ENCODE results near the gene DST. TPM values are rescaled to one million over a fixed set of nuclear protein-coding genes. Genes with fewer than 3 reads are reported as not detected.

DST gene
- total RNA-seq, 1 donor from 2014 or later, result 124 TPM

- H3K27ac Mint-ChIP-seq (ENCODE audit: unreplicated experiment), result no peak overlapping the region
- H3K27me3 Mint-ChIP-seq (ENCODE audit: low read depth), result no peaks in the 10 kb centered on the region
- DNase-seq (ENCODE audit: low read depth, low spot score), result no peak
- H3K36me3 Mint-ChIP-seq (ENCODE audit: low read depth), result peaks cover 6% of the 10 kb centered on the region
- no peaks in the 10 kb centered on the region for H3K4me1 Mint-ChIP-seq
- no peaks in the 10 kb centered on the region for H3K9me3 Mint-ChIP-seq
- H3K4me3 Mint-ChIP-seq, result no peak overlapping the region
- no peak for TF ChIP-seq CTCF (conservative IDR thresholded peaks at IDR 0.05)
Observed at GRCh38 chr6:56456785-56457184, 185.9 kb downstream of the DST start.

- H3K4me3 Mint-ChIP-seq, result no peak overlapping the region
- H3K36me3 Mint-ChIP-seq (ENCODE audit: low read depth), result peaks cover 4% of the 10 kb centered on the region
- H3K27me3 Mint-ChIP-seq (ENCODE audit: low read depth), result no peaks in the 10 kb centered on the region
- no peaks in the 10 kb centered on the region for H3K4me1 Mint-ChIP-seq
- no peak for DNase-seq (ENCODE audit: low read depth, low spot score)
- H3K27ac Mint-ChIP-seq (ENCODE audit: unreplicated experiment), result peak overlapping the region; percentile 45
- no peaks in the 10 kb centered on the region for H3K9me3 Mint-ChIP-seq
- no peak for TF ChIP-seq CTCF (conservative IDR thresholded peaks at IDR 0.05)
Observed at GRCh38 chr6:56450882-56451739, 191.6 kb downstream of the DST start.

- Mint-ChIP-seq H3K27me3 (ENCODE audit: low read depth) (no peaks in the 10 kb centered on the region), H3K4me3 (no peak overlapping the region), H3K36me3 (ENCODE audit: low read depth) (peaks cover 2% of the 10 kb centered on the region), H3K27ac (ENCODE audit: unreplicated experiment) (no peak overlapping the region), H3K4me1 (no peaks in the 10 kb centered on the region), H3K9me3 (no peaks in the 10 kb centered on the region)
- no peak for DNase-seq (ENCODE audit: low read depth, low spot score)
- no peak for TF ChIP-seq CTCF (conservative IDR thresholded peaks at IDR 0.05)
Observed at GRCh38 chr6:56450376-56450775, 192.3 kb downstream of the DST start.

- Mint-ChIP-seq H3K4me3 (no peak overlapping the region), H3K9me3 (peaks cover 5% of the 10 kb centered on the region), H3K27me3 (ENCODE audit: low read depth) (no peaks in the 10 kb centered on the region), H3K36me3 (ENCODE audit: low read depth) (peaks cover 2% of the 10 kb centered on the region), H3K4me1 (no peaks in the 10 kb centered on the region), H3K27ac (ENCODE audit: unreplicated experiment) (no peak overlapping the region)
- TF ChIP-seq CTCF (conservative IDR thresholded peaks at IDR 0.05), result no peak
- no peak for DNase-seq (ENCODE audit: low read depth, low spot score)
Observed at GRCh38 chr6:56448046-56448445, 194.6 kb downstream of the DST start.

GRCh38 chr6:56445818-56446217 is 196.9 kb downstream of the DST start:
- Mint-ChIP-seq H3K27ac (ENCODE audit: unreplicated experiment) (no peak overlapping the region), H3K9me3 (peaks cover 5% of the 10 kb centered on the region), H3K27me3 (ENCODE audit: low read depth) (no peaks in the 10 kb centered on the region), H3K36me3 (ENCODE audit: low read depth) (peaks cover 2% of the 10 kb centered on the region), H3K4me1 (no peaks in the 10 kb centered on the region), H3K4me3 (no peak overlapping the region)
- TF ChIP-seq CTCF (conservative IDR thresholded peaks at IDR 0.05), result no peak
- no peak for DNase-seq (ENCODE audit: low read depth, low spot score)
